HepG2 (cell line): ENCODE results near the gene FBLIM1. TPM values are rescaled to one million over a fixed set of nuclear protein-coding genes. Genes with fewer than 3 reads are reported as not detected.
A peak's percentile ranks its signal among the peaks of the same experiment; 100 is the strongest.

ENCODE experiments used
- HDAC2 ChIP-seq: sonication (generic); formaldehyde crosslinking; IDR thresholded peaks from 2 replicates; pipeline ENCODE4 v1.4.0; 2020; ENCODE audit warnings: missing genetic modification reagents
- KLF9 ChIP-seq: IDR thresholded peaks from 2 replicates; pipeline ENCODE4 v1.6.1; 2016; ENCODE audit warnings: low read depth
- MIER2 ChIP-seq: IDR thresholded peaks from 2 replicates; pipeline ENCODE4 v1.6.1; 2016; ENCODE audit warnings: missing biosample characterization, missing genetic modification reagents
- NR2F2 ChIP-seq: IDR thresholded peaks from 2 replicates; pipeline ENCODE4 v1.6.1; 2012; ENCODE audit warnings: low read depth, inconsistent platforms, borderline replicate concordance
- PCBP1 ChIP-seq: fragments of 200-400 bp; formaldehyde crosslinking; IDR thresholded peaks from 2 replicates; pipeline ENCODE4 v1.6.1; 2017; ENCODE audit warnings: mild to moderate bottlenecking, low read depth, low read length, borderline replicate concordance
- PCBP2 ChIP-seq: fragments of 200-400 bp; formaldehyde crosslinking; optimal IDR thresholded peaks from 2 replicates; pipeline ENCODE3; 2018; ENCODE audit warnings: low read length, low read depth; ENCODE audit not compliant: poor library complexity, severe bottlenecking
- PHF8 ChIP-seq: sonication (generic); formaldehyde crosslinking; IDR thresholded peaks from 2 replicates; pipeline ENCODE4 v1.5.0; 2020; ENCODE audit warnings: missing genetic modification reagents
- TRIM24 ChIP-seq: sonication (generic); formaldehyde crosslinking; IDR thresholded peaks from 2 replicates; pipeline ENCODE4 v1.8.0; 2022; ENCODE audit warnings: mild to moderate bottlenecking, missing genetic modification reagents
- ZBTB8A ChIP-seq: sonication (generic); formaldehyde crosslinking; IDR thresholded peaks from 2 replicates; pipeline ENCODE4 v1.4.0; 2020; ENCODE audit warnings: mild to moderate bottlenecking, low read depth, missing genetic modification reagents, borderline replicate concordance
- ZFAT ChIP-seq: sonication (generic); formaldehyde crosslinking; conservative IDR thresholded peaks from 2 replicates; pipeline ENCODE4 v1.8.1; 2023; ENCODE audit warnings: missing genetic modification reagents, inconsistent platforms
- ZFYVE20 ChIP-seq: sonication (generic); formaldehyde crosslinking; IDR thresholded peaks from 2 replicates; pipeline ENCODE4 v1.8.0; 2023; ENCODE audit warnings: low read depth, mild to moderate bottlenecking, moderate library complexity, missing genetic modification reagents, borderline replicate concordance
- ZNF251 ChIP-seq: sonication (generic); formaldehyde crosslinking; IDR thresholded peaks from 2 replicates; pipeline ENCODE4 v1.9.0; 2021; ENCODE audit warnings: mild to moderate bottlenecking, missing genetic modification reagents
- polyA plus RNA-seq, 8 experiments: library from polyadenylated mRNA; depleted of rRNA in 3 of 8; stranded (reverse) in 7 of 8; unstranded in 1 of 8; fragments of >200 nt; fragmentation: Illumina TruSeq in 4 of 8; extraction: Trizol in 4 of 8; gene quantifications; 2 replicates each; pipeline versions ENCODE4 v1.2.1 to v1.2.3, GENCODE V29; 2011 to 2016; ENCODE audit warnings: low read depth in 4 of 8, missing spikeins in 1 of 8, mixed read lengths in 1 of 8; ENCODE audit not compliant: insufficient read depth in 1 of 8
- total RNA-seq, 5 experiments: library from RNA; depleted of rRNA; stranded (reverse); fragments of >200 nt; fragmentation: Illumina TruSeq; extraction: Trizol; gene quantifications; 2 replicates each; pipeline ENCODE4 v1.2.3, GENCODE V29; 2016; ENCODE audit warnings: low read depth in 1 of 5
- TF ChIP-seq, protein P1 (sequence below): sonication (generic); formaldehyde crosslinking; IDR thresholded peaks from 2 replicates; pipeline ENCODE4 v1.4.0; 2020; ENCODE audit warnings: missing genetic modification reagents
- TF ChIP-seq, protein P2 (sequence below): sonication (generic); formaldehyde crosslinking; IDR thresholded peaks from 2 replicates; pipeline ENCODE4 v1.4.0; 2020; ENCODE audit warnings: mild to moderate bottlenecking, low read depth, missing genetic modification reagents
- TF ChIP-seq, protein P3 (sequence below): IDR thresholded peaks from 2 replicates; pipeline ENCODE4 v1.6.1; 2016; ENCODE audit warnings: low read depth, control low read depth
- TF ChIP-seq, protein P4 (sequence below): sonication (generic); formaldehyde crosslinking; IDR thresholded peaks from 2 replicates; pipeline ENCODE4 v1.4.0; 2020; ENCODE audit warnings: missing genetic modification reagents
- TF ChIP-seq, protein P5 (sequence below): sonication (generic); formaldehyde crosslinking; IDR thresholded peaks from 2 replicates; pipeline ENCODE4 v1.4.0; 2020; ENCODE audit warnings: missing genetic modification reagents, mild to moderate bottlenecking, borderline replicate concordance

FBLIM1 gene
- total and polyA plus RNA-seq, 2 of the 13 experiments (the other 11 are each of a cell fraction or from before 2014, with no cell fraction given) = 10.6 to 23.0 TPM

DNA sequence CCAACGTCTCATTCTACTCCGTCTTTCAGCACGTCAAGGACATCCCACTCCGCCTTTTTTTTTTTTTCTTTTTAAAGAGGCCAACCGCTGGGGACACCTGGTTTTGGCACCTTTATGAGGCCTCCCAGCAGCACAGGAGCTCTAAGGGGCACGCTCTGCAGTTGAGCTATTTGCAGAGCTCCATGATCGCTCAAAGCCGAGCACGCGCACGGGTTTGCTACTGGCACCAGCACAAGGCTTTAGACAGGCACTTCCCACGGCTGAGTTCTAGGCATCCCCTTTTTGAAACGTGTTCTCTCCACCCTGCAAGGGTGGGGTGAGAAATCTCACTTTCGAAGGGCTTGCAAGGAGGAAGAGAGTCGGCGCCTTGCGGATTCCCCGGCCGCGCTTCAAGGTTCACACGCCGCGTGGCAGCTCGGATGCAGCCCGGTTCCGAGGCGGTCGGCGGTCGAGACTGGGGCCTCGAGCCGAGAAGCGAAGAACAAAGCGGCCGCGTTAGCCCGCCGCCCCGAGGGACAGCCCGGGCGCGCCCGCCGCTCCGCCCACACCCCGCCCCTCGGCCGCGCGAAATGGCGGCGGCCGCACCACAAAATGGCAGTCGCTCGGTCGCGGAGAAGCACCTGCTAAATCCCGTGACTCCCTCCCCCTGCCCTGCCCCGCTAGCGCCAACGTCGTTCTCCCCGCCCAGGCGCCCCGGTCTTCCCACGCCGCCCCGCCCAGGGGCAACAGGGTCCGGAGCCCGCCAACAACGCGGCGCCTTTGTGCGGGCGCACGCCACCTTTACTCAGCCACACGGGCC is 76.0 kb downstream of the FBLIM1 start (continued):
- TF ChIP-seq NR2F2 (no peak), PCBP2 (no peak), TRIM24 (CRISPR knock-in tag) (no peak), KLF9 (no peak), PCBP1 (no peak), HDAC2 (0 out of 2 replicates have a peak, but pooled peaks have one; percentile 11), ZNF251 (CRISPR knock-in tag) (peak; percentile 69; the same call in 1 of the 2 replicates), MIER2 (no peak), ZBTB8A (CRISPR knock-in tag) (no peak), ZFYVE20 (CRISPR knock-in tag) (no peak), ZFAT (CRISPR knock-in tag) (peak; percentile 86), PHF8 (CRISPR knock-in tag) (peak; percentile 73; the same call in 1 of the 2 replicates)
- TF ChIP-seq, protein P1, sequence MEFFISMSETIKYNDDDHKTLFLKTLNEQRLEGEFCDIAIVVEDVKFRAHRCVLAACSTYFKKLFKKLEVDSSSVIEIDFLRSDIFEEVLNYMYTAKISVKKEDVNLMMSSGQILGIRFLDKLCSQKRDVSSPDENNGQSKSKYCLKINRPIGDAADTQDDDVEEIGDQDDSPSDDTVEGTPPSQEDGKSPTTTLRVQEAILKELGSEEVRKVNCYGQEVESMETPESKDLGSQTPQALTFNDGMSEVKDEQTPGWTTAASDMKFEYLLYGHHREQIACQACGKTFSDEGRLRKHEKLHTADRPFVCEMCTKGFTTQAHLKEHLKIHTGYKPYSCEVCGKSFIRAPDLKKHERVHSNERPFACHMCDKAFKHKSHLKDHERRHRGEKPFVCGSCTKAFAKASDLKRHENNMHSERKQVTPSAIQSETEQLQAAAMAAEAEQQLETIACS (CRISPR knock-in tag) = peak; percentile 77
- TF ChIP-seq, protein P2, sequence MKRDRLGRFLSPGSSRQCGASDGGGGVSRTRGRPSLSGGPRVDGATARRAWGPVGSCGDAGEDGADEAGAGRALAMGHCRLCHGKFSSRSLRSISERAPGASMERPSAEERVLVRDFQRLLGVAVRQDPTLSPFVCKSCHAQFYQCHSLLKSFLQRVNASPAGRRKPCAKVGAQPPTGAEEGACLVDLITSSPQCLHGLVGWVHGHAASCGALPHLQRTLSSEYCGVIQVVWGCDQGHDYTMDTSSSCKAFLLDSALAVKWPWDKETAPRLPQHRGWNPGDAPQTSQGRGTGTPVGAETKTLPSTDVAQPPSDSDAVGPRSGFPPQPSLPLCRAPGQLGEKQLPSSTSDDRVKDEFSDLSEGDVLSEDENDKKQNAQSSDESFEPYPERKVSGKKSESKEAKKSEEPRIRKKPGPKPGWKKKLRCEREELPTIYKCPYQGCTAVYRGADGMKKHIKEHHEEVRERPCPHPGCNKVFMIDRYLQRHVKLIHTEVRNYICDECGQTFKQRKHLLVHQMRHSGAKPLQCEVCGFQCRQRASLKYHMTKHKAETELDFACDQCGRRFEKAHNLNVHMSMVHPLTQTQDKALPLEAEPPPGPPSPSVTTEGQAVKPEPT = peak; percentile 70; the same call in 1 of the 2 replicates
- TF ChIP-seq, protein P3, sequence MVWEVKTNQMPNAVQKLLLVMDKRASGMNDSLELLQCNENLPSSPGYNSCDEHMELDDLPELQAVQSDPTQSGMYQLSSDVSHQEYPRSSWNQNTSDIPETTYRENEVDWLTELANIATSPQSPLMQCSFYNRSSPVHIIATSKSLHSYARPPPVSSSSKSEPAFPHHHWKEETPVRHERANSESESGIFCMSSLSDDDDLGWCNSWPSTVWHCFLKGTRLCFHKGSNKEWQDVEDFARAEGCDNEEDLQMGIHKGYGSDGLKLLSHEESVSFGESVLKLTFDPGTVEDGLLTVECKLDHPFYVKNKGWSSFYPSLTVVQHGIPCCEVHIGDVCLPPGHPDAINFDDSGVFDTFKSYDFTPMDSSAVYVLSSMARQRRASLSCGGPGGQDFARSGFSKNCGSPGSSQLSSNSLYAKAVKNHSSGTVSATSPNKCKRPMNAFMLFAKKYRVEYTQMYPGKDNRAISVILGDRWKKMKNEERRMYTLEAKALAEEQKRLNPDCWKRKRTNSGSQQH (CRISPR knock-in tag) = no peak
- TF ChIP-seq, protein P4, sequence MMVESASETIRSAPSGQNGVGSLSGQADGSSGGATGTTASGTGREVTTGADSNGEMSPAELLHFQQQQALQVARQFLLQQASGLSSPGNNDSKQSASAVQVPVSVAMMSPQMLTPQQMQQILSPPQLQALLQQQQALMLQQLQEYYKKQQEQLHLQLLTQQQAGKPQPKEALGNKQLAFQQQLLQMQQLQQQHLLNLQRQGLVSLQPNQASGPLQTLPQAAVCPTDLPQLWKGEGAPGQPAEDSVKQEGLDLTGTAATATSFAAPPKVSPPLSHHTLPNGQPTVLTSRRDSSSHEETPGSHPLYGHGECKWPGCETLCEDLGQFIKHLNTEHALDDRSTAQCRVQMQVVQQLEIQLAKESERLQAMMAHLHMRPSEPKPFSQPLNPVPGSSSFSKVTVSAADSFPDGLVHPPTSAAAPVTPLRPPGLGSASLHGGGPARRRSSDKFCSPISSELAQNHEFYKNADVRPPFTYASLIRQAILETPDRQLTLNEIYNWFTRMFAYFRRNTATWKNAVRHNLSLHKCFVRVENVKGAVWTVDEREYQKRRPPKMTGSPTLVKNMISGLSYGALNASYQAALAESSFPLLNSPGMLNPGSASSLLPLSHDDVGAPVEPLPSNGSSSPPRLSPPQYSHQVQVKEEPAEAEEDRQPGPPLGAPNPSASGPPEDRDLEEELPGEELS (CRISPR knock-in tag) = peak; percentile 33
- TF ChIP-seq, protein P5, sequence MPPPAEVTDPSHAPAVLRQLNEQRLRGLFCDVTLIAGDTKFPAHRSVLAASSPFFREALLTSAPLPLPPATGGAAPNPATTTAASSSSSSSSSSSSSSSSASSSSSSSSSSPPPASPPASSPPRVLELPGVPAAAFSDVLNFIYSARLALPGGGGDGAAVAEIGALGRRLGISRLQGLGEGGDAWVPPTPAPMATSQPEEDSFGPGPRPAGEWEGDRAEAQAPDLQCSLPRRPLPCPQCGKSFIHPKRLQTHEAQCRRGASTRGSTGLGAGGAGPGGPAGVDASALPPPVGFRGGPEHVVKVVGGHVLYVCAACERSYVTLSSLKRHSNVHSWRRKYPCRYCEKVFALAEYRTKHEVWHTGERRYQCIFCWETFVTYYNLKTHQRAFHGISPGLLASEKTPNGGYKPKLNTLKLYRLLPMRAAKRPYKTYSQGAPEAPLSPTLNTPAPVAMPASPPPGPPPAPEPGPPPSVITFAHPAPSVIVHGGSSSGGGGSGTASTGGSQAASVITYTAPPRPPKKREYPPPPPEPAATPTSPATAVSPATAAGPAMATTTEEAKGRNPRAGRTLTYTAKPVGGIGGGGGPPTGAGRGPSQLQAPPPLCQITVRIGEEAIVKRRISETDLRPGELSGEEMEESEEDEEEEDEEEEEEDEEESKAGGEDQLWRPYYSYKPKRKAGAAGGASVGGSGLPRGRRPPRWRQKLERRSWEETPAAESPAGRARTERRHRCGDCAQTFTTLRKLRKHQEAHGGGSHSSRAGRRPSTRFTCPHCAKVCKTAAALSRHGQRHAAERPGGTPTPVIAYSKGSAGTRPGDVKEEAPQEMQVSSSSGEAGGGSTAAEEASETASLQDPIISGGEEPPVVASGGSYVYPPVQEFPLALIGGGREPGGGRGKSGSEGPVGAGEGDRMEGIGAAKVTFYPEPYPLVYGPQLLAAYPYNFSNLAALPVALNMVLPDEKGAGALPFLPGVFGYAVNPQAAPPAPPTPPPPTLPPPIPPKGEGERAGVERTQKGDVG (CRISPR knock-in tag) = no peak
